Left lung (tissue), 10 donors: ENCODE measurements around the gene NGF. TPM values are rescaled to one million over a fixed set of nuclear protein-coding genes. Genes with fewer than 3 reads are reported as not detected.
A peak's percentile ranks its signal among the peaks of the same experiment; 100 is the strongest.

Experiments used
- ATAC-seq: fragments of 200-7000 bp; cut with Tn5 transposase; one replicate; pipeline ENCODE4 v1.9.1; 2020; ENCODE audit warnings: moderate library complexity
- DNase-seq, 4 donors: peaks; one replicate each; pipeline ENCODE4 v3.0.0-alpha.2; 2013 to 2020
- H3K27ac ChIP-seq, 2 donors: fragments of 200-600 bp; sonication (generic) in 1 of 2; one replicate each; pipeline versions ENCODE4 v1.5.0 to v1.8.0; 2020 to 2021
- H3K27me3 ChIP-seq, 2 donors: fragments of 200-600 bp; sonication (generic) in 1 of 2; one replicate each; pipeline versions ENCODE4 v1.5.0 to v1.8.0; 2020 to 2021
- H3K36me3 ChIP-seq, 2 donors: fragments of 200-600 bp; sonication (generic) in 1 of 2; one replicate each; pipeline versions ENCODE4 v1.5.0 to v1.8.0; 2020 to 2021
- H3K4me1 ChIP-seq, 2 donors: fragments of 200-600 bp; one replicate each; pipeline ENCODE4 v1.8.0; 2021
- H3K4me3 ChIP-seq, 2 donors: fragments of 200-600 bp; sonication (generic) in 1 of 2; one replicate each; pipeline versions ENCODE4 v1.5.0 to v1.8.0; 2020 to 2021; ENCODE audit warnings: mild to moderate bottlenecking in 1 of 2
- H3K9me3 ChIP-seq, 2 donors: fragments of 200-600 bp; sonication (generic) in 1 of 2; one replicate each; pipeline versions ENCODE4 v1.5.0 to v1.8.0; 2020 to 2021
- CTCF ChIP-seq, 2 donors: fragments of 200-600 bp; sonication (generic) in 1 of 2; IDR thresholded peaks; one replicate each; pipeline versions ENCODE4 v1.5.0 to v1.8.0; 2021; ENCODE audit warnings: antibody characterized with exemption in 2 of 2
- intact Hi-C, 2 donors: fragments of 100-400 bp; cut with DNase I; formaldehyde crosslinking; loops; one replicate each; pipeline versions ENCODE4 v1.11.2 to v1.14.2; 2022
- polyA plus RNA-seq, 6 donors: library from polyadenylated mRNA; unstranded; fragments of 120-200 nt; gene quantifications; one replicate each; pipeline ENCODE4 v1.2.1, GENCODE V29; 2013; ENCODE audit not compliant: insufficient read length in 6 of 6
- total RNA-seq, 2 donors: library from RNA; stranded (reverse); fragmentation: NEBNext Ultra II Directional; extraction: Animal tissue kit (Norgen Biotek cat#: 25700); gene quantifications; one replicate each; pipeline ENCODE4 v1.2.1, GENCODE V29; 2021
- donor health status: DM: no; HTN: yes; CAD: no.
- donor health status: DM: no; HTN: no; CAD: no.

The NGF gene
- total and polyA plus RNA-seq, 8 donors: 0.66 to 1.3 (median 0.87) TPM

- intact Hi-C loops: no loop called here
- Histone ChIP-seq H3K36me3 (no peaks in the 10 kb centered on the region), H3K27ac (no peak overlapping the region), H3K4me1 (peaks cover 0 to 2% of the 10 kb centered on the region in 2 donors), H3K27me3 (peaks cover 5 to 15% of the 10 kb centered on the region in 2 donors), H3K4me3 (no peak overlapping the region), H3K9me3 (no peaks in the 10 kb centered on the region)
- TF ChIP-seq CTCF (IDR thresholded peaks at IDR 0.05): no peak
- no peak for ATAC-seq
- no peak for DNase-seq
Measured at GRCh38 chr1:115343200-115343737, 5.2 kb upstream of the NGF start.

- ATAC-seq (no peak), DNase-seq (no peak)
- H3K4me3 ChIP-seq: no peak overlapping the region
- H3K9me3 ChIP-seq: no peaks in the 10 kb centered on the region
- no peak overlapping the region for H3K27ac ChIP-seq
- no peak for TF ChIP-seq CTCF (IDR thresholded peaks at IDR 0.05)
- H3K27me3 ChIP-seq: peaks cover 16 to 28% of the 10 kb centered on the region in 2 donors
- intact Hi-C loops: no loop called here
- no peaks in the 10 kb centered on the region for H3K36me3 ChIP-seq
- peaks cover 0 to 9% of the 10 kb centered on the region in 2 donors for H3K4me1 ChIP-seq
Measured at GRCh38 chr1:115341948-115342347, 3.9 kb upstream of the NGF start.

- DNase-seq: no peak
- ATAC-seq: no peak
- peaks cover 16 to 39% of the 10 kb centered on the region in 2 donors for H3K27me3 ChIP-seq
Measured at GRCh38 chr1:115340879-115341278, 2.8 kb upstream of the NGF start.

GRCh38 chr1:115338457-115338820, 390 bp upstream of the NGF start:
- Histone ChIP-seq H3K36me3 (no peaks in the 10 kb centered on the region), H3K27me3 (peaks cover 16 to 42% of the 10 kb centered on the region in 2 donors), H3K27ac (no peak overlapping the region), H3K4me3 (peak overlapping the region in 1 of 2 donors; percentile 34), H3K9me3 (no peaks in the 10 kb centered on the region), H3K4me1 (peaks cover 0 to 9% of the 10 kb centered on the region in 2 donors)
- intact Hi-C loops: no loop called here
- peak; percentile 9 for ATAC-seq
- peak in 1 of 4 donors; percentile 74 for DNase-seq
- TF ChIP-seq CTCF (IDR thresholded peaks at IDR 0.05): no peak

More at GRCh38 chr1:115340879-115341278, 2.8 kb upstream of the NGF start:
- no peak for TF ChIP-seq CTCF (IDR thresholded peaks at IDR 0.05)
- Histone ChIP-seq H3K36me3 (no peaks in the 10 kb centered on the region), H3K4me3 (no peak overlapping the region), H3K4me1 (peaks cover 0 to 9% of the 10 kb centered on the region in 2 donors), H3K27ac (no peak overlapping the region), H3K9me3 (no peaks in the 10 kb centered on the region)
- intact Hi-C loops: no loop called here

GRCh38 chr1:115337276-115337632, 795 bp downstream of the NGF start:
- H3K36me3 ChIP-seq: no peaks in the 10 kb centered on the region
- H3K27ac ChIP-seq: no peak overlapping the region
- ATAC-seq (peak; percentile 41), DNase-seq (no peak)
- H3K4me1 ChIP-seq: peaks cover 0 to 18% of the 10 kb centered on the region in 2 donors
- peak overlapping the region; percentile 32 to 34 for H3K4me3 ChIP-seq
- TF ChIP-seq CTCF (IDR thresholded peaks at IDR 0.05): no peak
- H3K9me3 ChIP-seq: no peaks in the 10 kb centered on the region
- H3K27me3 ChIP-seq: peaks cover 16 to 42% of the 10 kb centered on the region in 2 donors
- intact Hi-C loops: no loop called here
